ENCODE results near the gene VAMP7.

DNA sequence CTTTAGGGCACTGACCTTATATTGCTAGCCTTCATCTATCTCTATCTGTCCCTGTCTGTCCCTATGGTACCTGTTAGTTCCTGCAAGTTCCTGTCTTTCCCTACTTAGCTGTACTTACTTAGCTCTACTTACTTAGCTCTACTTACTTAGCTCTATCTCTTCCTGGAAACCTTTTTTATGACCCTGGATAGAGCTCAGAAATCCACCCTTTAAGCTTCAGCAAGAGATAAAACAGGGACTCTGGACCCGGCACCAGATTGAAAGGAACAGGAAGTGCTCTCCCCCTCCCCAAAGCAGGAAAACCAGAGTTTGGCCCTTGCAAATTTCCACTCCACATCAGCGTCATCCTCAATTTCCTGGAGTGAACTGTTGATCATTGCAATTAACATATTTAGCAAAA, 104.1 kb downstream of the VAMP7 start:
- TF ChIP-seq POLR2A (IDR thresholded peaks at IDR 0.05; ENCODE audit: low read length) (no peak), GATA1 (IDR thresholded peaks at IDR 0.05; ENCODE audit: low read depth, low read length) (no peak)
